IMR-90 (cell line): ENCODE data around the gene CCDC60. TPM values are rescaled to one million over a fixed set of nuclear protein-coding genes. Genes with fewer than 3 reads are reported as not detected.

Experiments used
- ATAC-seq: fragments of 200-7000 bp; cut with Tn5 transposase; 2 replicates; pipeline ENCODE4 v1.9.1; 2020; ENCODE audit warnings: low read depth, mild to moderate bottlenecking, moderate library complexity
- BruUV-seq: library from RNA; stranded (reverse); fragments of 400-500 nt; replicated peaks from 2 replicates; lab custom pipeline; 2021; lab: Mats Ljungman, UMichigan
- CTCF ChIA-PET: fragments of 300-600 bp; formaldehyde crosslinking; extraction: SDS; loops from one replicate; lab custom pipeline; 2021; ENCODE audit warnings: antibody characterized with exemption; lab: Yijun Ruan, JAX
- POLR2A ChIA-PET: fragments of 300-600 bp; sonication (Branson Sonifier 250); formaldehyde crosslinking; loops from one replicate; lab custom pipeline; 2022; ENCODE audit warnings: antibody characterized with exemption; ENCODE audit not compliant: unreplicated experiment; lab: Charles Lee
- DNase-seq: peaks from one replicate; pipeline ENCODE4 v3.0.0; 2013
- H2AFZ ChIP-seq: replicated peaks from 2 replicates; pipeline ENCODE3; 2013; ENCODE audit warnings: low read length, mild to moderate bottlenecking; ENCODE audit not compliant: poor library complexity
- H2AK5ac ChIP-seq: 2 replicates; pipeline ENCODE4 v1.6.1; 2013; ENCODE audit warnings: low read depth, low read length, inconsistent platforms
- H2AK9ac ChIP-seq: replicated peaks from 2 replicates; pipeline ENCODE3; 2013; ENCODE audit warnings: mild to moderate bottlenecking, low read depth, low read length, moderate library complexity; ENCODE audit not compliant: poor library complexity
- H2BK120ac ChIP-seq: 2 replicates; pipeline ENCODE4 v1.6.1; 2013; ENCODE audit warnings: low read depth, low read length, inconsistent platforms
- H2BK15ac ChIP-seq: 3 replicates; pipeline ENCODE4 v1.6.1; 2013; ENCODE audit warnings: low read depth, low read length, inconsistent platforms
- H2BK20ac ChIP-seq: 2 replicates; pipeline ENCODE4 v1.6.1; 2013; ENCODE audit warnings: low read depth, mild to moderate bottlenecking, inconsistent platforms, low read length, moderate library complexity
- H2BK5ac ChIP-seq: 2 replicates; pipeline ENCODE4 v1.6.1; 2013; ENCODE audit warnings: mild to moderate bottlenecking, low read depth, low read length, inconsistent platforms; ENCODE audit not compliant: poor library complexity, severe bottlenecking
- H3K14ac ChIP-seq: replicated peaks from 2 replicates; pipeline ENCODE4 v1.6.1; 2013; ENCODE audit warnings: low read depth, low read length, inconsistent platforms
- H3K18ac ChIP-seq: 2 replicates; pipeline ENCODE4 v1.6.1; 2013; ENCODE audit warnings: low read depth, low read length, control low read depth
- H3K23ac ChIP-seq: 2 replicates; pipeline ENCODE4 v1.6.1; 2013; ENCODE audit warnings: low read depth, low read length, inconsistent platforms
- H3K27ac ChIP-seq: 2 replicates; pipeline ENCODE4 v1.5.1; 2013; ENCODE audit warnings: mild to moderate bottlenecking, control low read depth, low read length; ENCODE audit not compliant: insufficient read depth
- H3K27me3 ChIP-seq: 2 replicates; pipeline ENCODE4 v1.6.1; 2013; ENCODE audit warnings: low read length; ENCODE audit not compliant: control insufficient read depth, insufficient read depth
- H3K36me3 ChIP-seq: 2 replicates; pipeline ENCODE4 v1.6.1; 2013; ENCODE audit warnings: low read length, mixed read lengths; ENCODE audit not compliant: control insufficient read depth, insufficient read depth
- H3K4ac ChIP-seq: 2 replicates; pipeline ENCODE4 v1.6.1; 2013; ENCODE audit warnings: low read depth, low read length, inconsistent platforms
- H3K4me1 ChIP-seq: 2 replicates; pipeline ENCODE4 v1.6.1; 2013; ENCODE audit warnings: low read length, mixed read lengths; ENCODE audit not compliant: control insufficient read depth, insufficient read depth
- H3K4me2 ChIP-seq: 2 replicates; pipeline ENCODE4 v1.6.1; 2013; ENCODE audit warnings: low read depth, mild to moderate bottlenecking, control low read depth, low read length, moderate library complexity
- H3K4me3 ChIP-seq: 2 replicates; pipeline ENCODE4 v1.5.1; 2013; ENCODE audit warnings: low read depth, mild to moderate bottlenecking, control low read depth, low read length, moderate library complexity; ENCODE audit not compliant: insufficient read depth
- H3K56ac ChIP-seq: 2 replicates; pipeline ENCODE4 v1.6.1; 2013; ENCODE audit warnings: low read length, inconsistent platforms; ENCODE audit not compliant: insufficient read depth; ENCODE audit errors: extremely low read depth
- H3K79me1 ChIP-seq, 2 experiments: 2 replicates each; pipeline ENCODE4 v1.6.1; 2013; ENCODE audit warnings: low read length in 2 of 2, inconsistent platforms in 1 of 2, low read depth in 1 of 2
- H3K9ac ChIP-seq: 2 replicates; pipeline ENCODE4 v1.6.1; 2013; ENCODE audit warnings: low read depth, low read length, control low read depth
- H3K9me1 ChIP-seq: 2 replicates; pipeline ENCODE4 v1.6.1; 2013; ENCODE audit warnings: low read length, inconsistent platforms; ENCODE audit not compliant: insufficient read depth
- H3K9me3 ChIP-seq: 2 replicates; pipeline ENCODE4 v1.6.1; 2013; ENCODE audit warnings: low read length; ENCODE audit not compliant: control insufficient read depth, insufficient read depth
- H4K20me1 ChIP-seq: 2 replicates; pipeline ENCODE4 v1.6.1; 2013; ENCODE audit warnings: low read length, inconsistent platforms; ENCODE audit not compliant: insufficient read depth
- H4K5ac ChIP-seq: 2 replicates; pipeline ENCODE4 v1.6.1; 2013; ENCODE audit warnings: mild to moderate bottlenecking, low read depth, low read length, control low read depth
- H4K8ac ChIP-seq, 2 experiments: 2 replicates each; pipeline ENCODE4 v1.6.1; 2013; ENCODE audit warnings: low read depth in 2 of 2, low read length in 2 of 2, control low read depth in 1 of 2, inconsistent platforms in 1 of 2
- H4K91ac ChIP-seq: 2 replicates; pipeline ENCODE4 v1.6.1; 2013; ENCODE audit warnings: low read depth, low read length, inconsistent platforms; ENCODE audit not compliant: insufficient read depth
- BHLHE40 ChIP-seq: fragments of 150-350 bp; IDR thresholded peaks from 2 replicates; pipeline ENCODE4 v1.6.1; 2016; ENCODE audit warnings: mild to moderate bottlenecking, low read depth, low read length
- CEBPB ChIP-seq: IDR thresholded peaks from 2 replicates; pipeline ENCODE4 v1.6.1; 2012; ENCODE audit warnings: low read depth, low read length, improper control_type of control experiment
- CHD1 ChIP-seq: IDR thresholded peaks from 2 replicates; pipeline ENCODE4 v1.6.1; 2012; ENCODE audit warnings: low read depth, low read length, improper control_type of control experiment
- FOS ChIP-seq: fragments of 150-350 bp; IDR thresholded peaks from 2 replicates; pipeline ENCODE4 v1.6.1; 2016; ENCODE audit warnings: low read depth, low read length
- MAFK ChIP-seq: IDR thresholded peaks from 2 replicates; pipeline ENCODE4 v1.6.1; 2012; ENCODE audit warnings: low read depth, low read length, improper control_type of control experiment
- MAZ ChIP-seq: IDR thresholded peaks from 2 replicates; pipeline ENCODE4 v1.6.1; 2012; ENCODE audit warnings: low read depth, mild to moderate bottlenecking, low read length, improper control_type of control experiment, moderate library complexity, borderline replicate concordance
- RCOR1 ChIP-seq: IDR thresholded peaks from 2 replicates; pipeline ENCODE4 v1.6.1; 2012; ENCODE audit warnings: mild to moderate bottlenecking, low read length, improper control_type of control experiment; ENCODE audit not compliant: insufficient replicate concordance
- RFX5 ChIP-seq: IDR thresholded peaks from 2 replicates; pipeline ENCODE4 v1.8.0; 2012; ENCODE audit warnings: low read depth, mild to moderate bottlenecking, low read length, moderate library complexity
- WGBS, 2 experiments: methylation state at CpG; one replicate each; pipeline versions ENCODE4 v1.1.5 to v1.1.7; 2013; ENCODE audit warnings: missing lambda C conversion rate in 2 of 2; ENCODE audit not compliant: insufficient read length in 1 of 2; ENCODE audit errors: extremely low coverage in 2 of 2; 5-methylcytosine and 5-hydroxymethylcytosine counted together
- dilution Hi-C: fragments of 300-500 bp; cut with HindIII; formaldehyde crosslinking; loops from one replicate; pipeline ENCODE4 v1.14.3; 2018; ENCODE audit warnings: low sequenced_read_pairs; ENCODE audit not compliant: unreplicated experiment
- in situ Hi-C: fragments of 300-500 bp; cut with MboI; formaldehyde crosslinking; loops from 3 replicates; pipeline ENCODE4 v1.14.3; 2019; ENCODE audit warnings: low sequenced_read_pairs, inconsistent platforms, mixed read lengths
- intact Hi-C: fragments of 100-400 bp; cut with micrococcal nuclease; formaldehyde crosslinking; loops from 2 replicates; pipeline ENCODE4 v1.10.0; 2022
- polyA plus RNA-seq, 3 experiments: library from polyadenylated mRNA; depleted of rRNA; stranded (reverse); fragments of >200 nt; gene quantifications; 2 replicates each; pipeline ENCODE4 v1.2.3, GENCODE V29; 2012; ENCODE audit warnings: low replicate concordance in 1 of 3
- total RNA-seq: library from RNA; depleted of rRNA; stranded (reverse); fragments of >200 nt; gene quantifications from 2 replicates; pipeline ENCODE4 v1.2.3, GENCODE V29; 2012
- TF ChIP-seq, protein P1 (sequence below): fragments of 150-350 bp; IDR thresholded peaks from 2 replicates; pipeline ENCODE4 v1.6.1; 2016; ENCODE audit warnings: low read depth, mild to moderate bottlenecking, low read length, moderate library complexity, borderline replicate concordance
- TF ChIP-seq, protein P2 (sequence below): fragments of 150-350 bp; IDR thresholded peaks from 2 replicates; pipeline ENCODE4 v1.6.1; 2017; ENCODE audit warnings: mild to moderate bottlenecking, antibody characterized with exemption, low read length, low read depth
- TF ChIP-seq, protein P3 (sequence below): conservative IDR thresholded peaks from 2 replicates; pipeline ENCODE4 v1.5.1; 2012; ENCODE audit warnings: mild to moderate bottlenecking, low read depth, low read length, improper control_type of control experiment

CCDC60 gene
- total and polyA plus RNA-seq, 2 of the 4 experiments (the other 2 are of a cell fraction), result not detected

DNA sequence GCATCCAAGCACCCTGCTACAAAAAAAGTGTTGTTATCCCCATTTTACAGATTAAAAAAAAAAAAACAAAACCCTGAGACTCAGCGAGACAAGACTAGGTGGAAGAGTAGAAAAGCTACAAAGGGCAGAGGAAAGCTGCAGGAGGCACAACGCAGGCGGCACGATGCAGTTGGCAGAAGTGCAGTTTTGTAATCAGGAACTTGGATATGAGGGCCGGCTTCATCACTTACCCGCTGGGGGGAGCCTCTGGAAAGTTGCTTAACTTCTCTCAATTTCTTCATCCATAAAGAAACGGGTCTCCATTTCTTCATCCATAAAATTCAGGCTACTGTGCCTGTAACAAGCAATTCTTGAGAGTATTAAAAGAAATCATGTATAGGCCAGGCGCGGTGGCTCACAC, 33.1 kb upstream of the CCDC60 start:
- dilution Hi-C loops (no loop called here), in situ Hi-C loops (no loop called here), intact Hi-C loops (no loop called here)
- H3K27ac ChIP-seq, result no peak overlapping the region
- H4K91ac ChIP-seq, result no peak overlapping the region
- ATAC-seq, result no peak
- no peak overlapping the region for H3K23ac ChIP-seq
- WGBS, 2 experiments, result no CpG with 5 or more reads among the region's 9 CpGs
- no peak overlapping the region for H4K8ac ChIP-seq
- no peak overlapping the region for H3K4me2 ChIP-seq
- POLR2A ChIA-PET, result no interaction called here
- no peak overlapping the region for H3K56ac ChIP-seq
- H3K36me3 ChIP-seq, result no peaks in the 10 kb centered on the region
- H3K9me1 ChIP-seq, result no peaks in the 10 kb centered on the region
- H3K9ac ChIP-seq, result no peak overlapping the region
- no peak for DNase-seq
- H2BK20ac ChIP-seq, result no peak overlapping the region
- H3K27me3 ChIP-seq, result no peaks in the 10 kb centered on the region
- TF ChIP-seq CHD1 (no peak), MAFK (no peak), FOS (no peak), MAZ (no peak), RFX5 (no peak), RCOR1 (no peak), CEBPB (no peak), BHLHE40 (no peak)
- TF ChIP-seq, protein P1, sequence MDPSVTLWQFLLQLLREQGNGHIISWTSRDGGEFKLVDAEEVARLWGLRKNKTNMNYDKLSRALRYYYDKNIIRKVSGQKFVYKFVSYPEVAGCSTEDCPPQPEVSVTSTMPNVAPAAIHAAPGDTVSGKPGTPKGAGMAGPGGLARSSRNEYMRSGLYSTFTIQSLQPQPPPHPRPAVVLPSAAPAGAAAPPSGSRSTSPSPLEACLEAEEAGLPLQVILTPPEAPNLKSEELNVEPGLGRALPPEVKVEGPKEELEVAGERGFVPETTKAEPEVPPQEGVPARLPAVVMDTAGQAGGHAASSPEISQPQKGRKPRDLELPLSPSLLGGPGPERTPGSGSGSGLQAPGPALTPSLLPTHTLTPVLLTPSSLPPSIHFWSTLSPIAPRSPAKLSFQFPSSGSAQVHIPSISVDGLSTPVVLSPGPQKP, result no peak
- TF ChIP-seq, protein P2, sequence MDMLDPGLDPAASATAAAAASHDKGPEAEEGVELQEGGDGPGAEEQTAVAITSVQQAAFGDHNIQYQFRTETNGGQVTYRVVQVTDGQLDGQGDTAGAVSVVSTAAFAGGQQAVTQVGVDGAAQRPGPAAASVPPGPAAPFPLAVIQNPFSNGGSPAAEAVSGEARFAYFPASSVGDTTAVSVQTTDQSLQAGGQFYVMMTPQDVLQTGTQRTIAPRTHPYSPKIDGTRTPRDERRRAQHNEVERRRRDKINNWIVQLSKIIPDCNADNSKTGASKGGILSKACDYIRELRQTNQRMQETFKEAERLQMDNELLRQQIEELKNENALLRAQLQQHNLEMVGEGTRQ, result no peak
- TF ChIP-seq, protein P3, sequence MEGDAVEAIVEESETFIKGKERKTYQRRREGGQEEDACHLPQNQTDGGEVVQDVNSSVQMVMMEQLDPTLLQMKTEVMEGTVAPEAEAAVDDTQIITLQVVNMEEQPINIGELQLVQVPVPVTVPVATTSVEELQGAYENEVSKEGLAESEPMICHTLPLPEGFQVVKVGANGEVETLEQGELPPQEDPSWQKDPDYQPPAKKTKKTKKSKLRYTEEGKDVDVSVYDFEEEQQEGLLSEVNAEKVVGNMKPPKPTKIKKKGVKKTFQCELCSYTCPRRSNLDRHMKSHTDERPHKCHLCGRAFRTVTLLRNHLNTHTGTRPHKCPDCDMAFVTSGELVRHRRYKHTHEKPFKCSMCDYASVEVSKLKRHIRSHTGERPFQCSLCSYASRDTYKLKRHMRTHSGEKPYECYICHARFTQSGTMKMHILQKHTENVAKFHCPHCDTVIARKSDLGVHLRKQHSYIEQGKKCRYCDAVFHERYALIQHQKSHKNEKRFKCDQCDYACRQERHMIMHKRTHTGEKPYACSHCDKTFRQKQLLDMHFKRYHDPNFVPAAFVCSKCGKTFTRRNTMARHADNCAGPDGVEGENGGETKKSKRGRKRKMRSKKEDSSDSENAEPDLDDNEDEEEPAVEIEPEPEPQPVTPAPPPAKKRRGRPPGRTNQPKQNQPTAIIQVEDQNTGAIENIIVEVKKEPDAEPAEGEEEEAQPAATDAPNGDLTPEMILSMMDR, result no peak
- H2AFZ ChIP-seq, result no peak overlapping the region
- CTCF ChIA-PET, result no interaction called here
- no peak overlapping the region for H2BK15ac ChIP-seq
- no TSS peak for BruUV-seq
- H2AK9ac ChIP-seq, result no peak overlapping the region
- H4K20me1 ChIP-seq, result no peaks in the 10 kb centered on the region
- peaks cover 7% of the 10 kb centered on the region for H3K9me3 ChIP-seq
- no peak overlapping the region for H4K5ac ChIP-seq
- H3K18ac ChIP-seq, result no peak overlapping the region
- H3K4me3 ChIP-seq, result no peak overlapping the region
- no peaks in the 10 kb centered on the region for H3K4me1 ChIP-seq
- H2BK5ac ChIP-seq, result no peak overlapping the region
- H2BK120ac ChIP-seq, result no peak overlapping the region
- H3K14ac ChIP-seq, result no peak overlapping the region
- H3K79me1 ChIP-seq, result no peaks in the 10 kb centered on the region
- no peak overlapping the region for H2AK5ac ChIP-seq
- no peak overlapping the region for H3K4ac ChIP-seq
